ENCODE measurements around the gene BRCA2. TPM values are rescaled to one million over a fixed set of nuclear protein-coding genes. Genes with fewer than 3 reads are reported as not detected.
A peak's percentile ranks its signal among the peaks of the same experiment; 100 is the strongest.

Gene BRCA2
- total RNA-seq, 4 donors from 2014 or later = 2.1 to 6.1 (median 4.1) TPM

- H3K4me1 ChIP-seq = no peaks in the 10 kb centered on the region
- H3K36me3 ChIP-seq = no peaks in the 10 kb centered on the region
- no peaks in the 10 kb centered on the region for H3K9me3 ChIP-seq
- H3K27ac ChIP-seq = no peak overlapping the region
- H3K27me3 ChIP-seq = no peaks in the 10 kb centered on the region
- intact Hi-C loops (cut with DNase I) = no loop called here
- TF ChIP-seq POLR2A (IDR thresholded peaks at IDR 0.05) = no peak
- TF ChIP-seq, protein P1, sequence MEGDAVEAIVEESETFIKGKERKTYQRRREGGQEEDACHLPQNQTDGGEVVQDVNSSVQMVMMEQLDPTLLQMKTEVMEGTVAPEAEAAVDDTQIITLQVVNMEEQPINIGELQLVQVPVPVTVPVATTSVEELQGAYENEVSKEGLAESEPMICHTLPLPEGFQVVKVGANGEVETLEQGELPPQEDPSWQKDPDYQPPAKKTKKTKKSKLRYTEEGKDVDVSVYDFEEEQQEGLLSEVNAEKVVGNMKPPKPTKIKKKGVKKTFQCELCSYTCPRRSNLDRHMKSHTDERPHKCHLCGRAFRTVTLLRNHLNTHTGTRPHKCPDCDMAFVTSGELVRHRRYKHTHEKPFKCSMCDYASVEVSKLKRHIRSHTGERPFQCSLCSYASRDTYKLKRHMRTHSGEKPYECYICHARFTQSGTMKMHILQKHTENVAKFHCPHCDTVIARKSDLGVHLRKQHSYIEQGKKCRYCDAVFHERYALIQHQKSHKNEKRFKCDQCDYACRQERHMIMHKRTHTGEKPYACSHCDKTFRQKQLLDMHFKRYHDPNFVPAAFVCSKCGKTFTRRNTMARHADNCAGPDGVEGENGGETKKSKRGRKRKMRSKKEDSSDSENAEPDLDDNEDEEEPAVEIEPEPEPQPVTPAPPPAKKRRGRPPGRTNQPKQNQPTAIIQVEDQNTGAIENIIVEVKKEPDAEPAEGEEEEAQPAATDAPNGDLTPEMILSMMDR (IDR thresholded peaks at IDR 0.05) = no peak
- DNase-seq = no peak
- 88 to 89% methylated on average over 2 of the region's 2 CpGs for WGBS, 2 donors
- no peak overlapping the region for H3K4me3 ChIP-seq
Observed at GRCh38 chr13:32362574-32362973, 47.3 kb downstream of the BRCA2 start.

DNA sequence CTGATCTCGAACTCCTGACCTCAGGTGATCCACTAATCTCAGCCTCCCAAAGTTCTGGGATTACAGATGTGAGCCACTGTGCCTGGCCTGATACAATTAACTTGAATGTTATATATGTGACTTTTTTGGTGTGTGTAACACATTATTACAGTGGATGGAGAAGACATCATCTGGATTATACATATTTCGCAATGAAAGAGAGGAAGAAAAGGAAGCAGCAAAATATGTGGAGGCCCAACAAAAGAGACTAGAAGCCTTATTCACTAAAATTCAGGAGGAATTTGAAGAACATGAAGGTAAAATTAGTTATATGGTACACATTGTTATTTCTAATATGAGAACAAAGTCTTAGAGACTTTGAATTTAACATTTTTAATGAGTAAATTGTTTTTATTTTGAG is 55.5 kb downstream of the BRCA2 start:
- TF ChIP-seq POLR2A (IDR thresholded peaks at IDR 0.05) = no peak
- TF ChIP-seq, protein P1 (IDR thresholded peaks at IDR 0.05) = no peak
- no peak overlapping the region for H3K27ac ChIP-seq
- 87 to 94% methylated on average over 2 of the region's 2 CpGs for WGBS, 2 donors

GRCh38 chr13:32376642-32377415 is 61.5 kb downstream of the BRCA2 start:
- intact Hi-C loops (cut with DNase I) = no loop called here
- WGBS, 2 donors = 89 to 93% methylated on average over 13 of the region's 13 CpGs
- no peaks in the 10 kb centered on the region for H3K9me3 ChIP-seq
- TF ChIP-seq, protein P1 (IDR thresholded peaks at IDR 0.05) = no peak
- no peak for TF ChIP-seq POLR2A (IDR thresholded peaks at IDR 0.05)
- H3K27me3 ChIP-seq = no peaks in the 10 kb centered on the region
- H3K4me3 ChIP-seq = no peak overlapping the region
- no peaks in the 10 kb centered on the region for H3K4me1 ChIP-seq
- DNase-seq = no peak
- H3K36me3 ChIP-seq = no peaks in the 10 kb centered on the region
- no peak overlapping the region for H3K27ac ChIP-seq

More for the DNA sequence above, 55.5 kb downstream of the BRCA2 start:
- no peaks in the 10 kb centered on the region for H3K36me3 ChIP-seq
- no peaks in the 10 kb centered on the region for H3K4me1 ChIP-seq
- no peak for DNase-seq
- H3K9me3 ChIP-seq = no peaks in the 10 kb centered on the region
- intact Hi-C loops (cut with DNase I) = no loop called here
- no peak overlapping the region for H3K4me3 ChIP-seq
- no peaks in the 10 kb centered on the region for H3K27me3 ChIP-seq

- no peak for TF ChIP-seq POLR2A (IDR thresholded peaks at IDR 0.05)
- TF ChIP-seq, protein P1 (IDR thresholded peaks at IDR 0.05) = no peak
- Histone ChIP-seq H3K27ac (no peak overlapping the region), H3K9me3 (no peaks in the 10 kb centered on the region), H3K27me3 (no peaks in the 10 kb centered on the region), H3K4me3 (no peak overlapping the region), H3K4me1 (no peaks in the 10 kb centered on the region), H3K36me3 (no peaks in the 10 kb centered on the region)
- intact Hi-C loops (cut with DNase I) = no loop called here
- 91 to 100% methylated on average over 1 of the region's 1 CpG for WGBS, 2 donors
- no peak for DNase-seq
Observed at GRCh38 chr13:32378012-32378411, 62.7 kb downstream of the BRCA2 start.

DNA sequence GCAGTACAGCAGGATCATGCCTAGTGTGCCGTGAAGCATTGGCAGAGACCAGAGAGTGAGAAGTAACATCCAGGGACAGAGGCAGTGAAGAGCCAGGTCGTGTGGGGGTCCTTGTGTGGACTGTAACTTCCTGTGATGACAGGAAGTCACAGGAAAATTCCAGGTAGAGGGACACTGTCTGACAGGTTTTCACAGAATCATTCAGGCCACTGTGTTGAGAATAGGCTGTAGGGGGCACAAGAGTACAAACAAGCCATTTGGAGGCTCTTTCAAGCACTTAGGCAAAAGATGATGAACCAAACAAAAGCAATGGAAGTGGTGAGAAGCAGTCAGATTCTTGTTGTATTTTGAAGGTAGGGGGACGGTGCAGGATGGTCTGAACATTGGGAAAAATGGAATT is 66.2 kb downstream of the BRCA2 start:
- no peak for TF ChIP-seq POLR2A (IDR thresholded peaks at IDR 0.05)
- TF ChIP-seq, protein P1 (IDR thresholded peaks at IDR 0.05) = peak in 5 of 6 experiments; percentile 17 to 52 (median 34)

More for the DNA sequence above, 66.2 kb downstream of the BRCA2 start:
- no peak overlapping the region for H3K27ac ChIP-seq
- H3K4me1 ChIP-seq = no peaks in the 10 kb centered on the region
- H3K36me3 ChIP-seq = no peaks in the 10 kb centered on the region
- intact Hi-C loops (cut with DNase I) = no loop called here
- H3K9me3 ChIP-seq = no peaks in the 10 kb centered on the region
- WGBS, 2 donors = 64% methylated on average over 3 of the region's 3 CpGs
- no peaks in the 10 kb centered on the region for H3K27me3 ChIP-seq
- H3K4me3 ChIP-seq = no peak overlapping the region
- DNase-seq = no peak

Data from esophagus squamous epithelium (tissue), 5 donors.